C4-2B (cell line): ENCODE data around the gene FOXP1.

ENCODE experiments used
- ZFX ChIP-seq: fragments of 450-650 bp; IDR thresholded peaks from 2 replicates; pipeline ENCODE4 v1.6.1; 2017
- TF ChIP-seq, protein P1 (sequence below): fragments of 450-650 bp; conservative IDR thresholded peaks from 2 replicates; pipeline ENCODE4 v1.5.1; 2017; ENCODE audit warnings: mild to moderate bottlenecking

DNA sequence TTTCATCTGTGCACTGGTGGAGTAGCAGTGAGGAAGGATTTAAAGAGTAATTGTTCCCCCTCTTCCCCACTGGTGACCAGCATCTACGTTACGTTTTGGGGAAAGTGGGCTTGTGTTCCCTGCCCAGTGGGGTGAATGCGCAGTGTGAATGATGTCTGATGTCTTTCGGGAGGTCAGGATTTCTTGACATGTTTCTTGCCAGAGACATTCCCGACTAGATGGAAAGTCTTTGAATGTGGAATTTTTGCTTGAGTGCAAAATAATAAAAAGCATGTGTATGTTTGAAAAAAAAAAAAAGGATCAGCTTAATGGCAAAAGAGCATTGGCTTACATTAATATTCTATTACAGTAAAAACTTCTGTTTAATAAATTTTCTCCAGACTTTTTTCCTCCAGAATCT is 632.2 kb downstream of the FOXP1 start:
- TF ChIP-seq, protein P1, sequence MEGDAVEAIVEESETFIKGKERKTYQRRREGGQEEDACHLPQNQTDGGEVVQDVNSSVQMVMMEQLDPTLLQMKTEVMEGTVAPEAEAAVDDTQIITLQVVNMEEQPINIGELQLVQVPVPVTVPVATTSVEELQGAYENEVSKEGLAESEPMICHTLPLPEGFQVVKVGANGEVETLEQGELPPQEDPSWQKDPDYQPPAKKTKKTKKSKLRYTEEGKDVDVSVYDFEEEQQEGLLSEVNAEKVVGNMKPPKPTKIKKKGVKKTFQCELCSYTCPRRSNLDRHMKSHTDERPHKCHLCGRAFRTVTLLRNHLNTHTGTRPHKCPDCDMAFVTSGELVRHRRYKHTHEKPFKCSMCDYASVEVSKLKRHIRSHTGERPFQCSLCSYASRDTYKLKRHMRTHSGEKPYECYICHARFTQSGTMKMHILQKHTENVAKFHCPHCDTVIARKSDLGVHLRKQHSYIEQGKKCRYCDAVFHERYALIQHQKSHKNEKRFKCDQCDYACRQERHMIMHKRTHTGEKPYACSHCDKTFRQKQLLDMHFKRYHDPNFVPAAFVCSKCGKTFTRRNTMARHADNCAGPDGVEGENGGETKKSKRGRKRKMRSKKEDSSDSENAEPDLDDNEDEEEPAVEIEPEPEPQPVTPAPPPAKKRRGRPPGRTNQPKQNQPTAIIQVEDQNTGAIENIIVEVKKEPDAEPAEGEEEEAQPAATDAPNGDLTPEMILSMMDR: no peak
- TF ChIP-seq ZFX: no peak
